DOHH2 (cell line): Measurements from ENCODE around the gene CCDC171.
A peak's percentile ranks its signal among the peaks of the same experiment; 100 is the strongest.

Experiments used
- H3F3A ChIP-seq: fragments of 200-600 bp; sonication (generic), shearing (Covaris generic); 2 replicates; pipeline ENCODE4 v1.6.0; 2016; ENCODE audit warnings: antibody characterized with exemption, mild to moderate bottlenecking; ENCODE audit not compliant: control insufficient read depth, insufficient read depth
- H3K27ac ChIP-seq: fragments of 200-600 bp; sonication (generic); 2 replicates; pipeline ENCODE4 v1.5.1; 2014; ENCODE audit warnings: low read depth, mild to moderate bottlenecking, low read length, moderate library complexity
- H3K27me3 ChIP-seq: fragments of 200-600 bp; sonication (generic); 2 replicates; pipeline ENCODE4 v1.6.1; 2014; ENCODE audit warnings: mild to moderate bottlenecking, low read length, mixed read lengths; ENCODE audit not compliant: control insufficient read depth
- H3K36me3 ChIP-seq: fragments of 200-600 bp; sonication (generic); 2 replicates; pipeline ENCODE4 v1.6.1; 2014; ENCODE audit warnings: mild to moderate bottlenecking, low read length, moderate library complexity, mixed read lengths; ENCODE audit not compliant: control insufficient read depth
- H3K4me1 ChIP-seq: fragments of 200-600 bp; sonication (generic); 2 replicates; pipeline ENCODE4 v1.6.1; 2014; ENCODE audit warnings: mild to moderate bottlenecking, low read length, mixed read lengths; ENCODE audit not compliant: control insufficient read depth
- H3K4me2 ChIP-seq: fragments of 200-600 bp; sonication (generic); 2 replicates; pipeline ENCODE4 v1.6.0; 2014; ENCODE audit warnings: mild to moderate bottlenecking, low read length, moderate library complexity
- H3K4me3 ChIP-seq: fragments of 200-600 bp; sonication (generic); 2 replicates; pipeline ENCODE4 v1.5.1; 2014; ENCODE audit warnings: mild to moderate bottlenecking, low read length, mixed read lengths
- H3K79me2 ChIP-seq: fragments of 200-600 bp; sonication (generic); 2 replicates; pipeline ENCODE4 v1.6.1; 2014; ENCODE audit warnings: mild to moderate bottlenecking, low read length, mixed read lengths; ENCODE audit not compliant: control insufficient read depth
- H3K9me2 ChIP-seq: fragments of 200-600 bp; sonication (generic); replicated peaks from 2 replicates; pipeline ENCODE4 v1.6.1; 2014; ENCODE audit warnings: mild to moderate bottlenecking, low read length, mixed read lengths; ENCODE audit not compliant: control insufficient read depth
- H3K9me3 ChIP-seq: fragments of 200-600 bp; sonication (generic); 2 replicates; pipeline ENCODE4 v1.6.1; 2014; ENCODE audit warnings: antibody characterized with exemption, low read length, mixed read lengths; ENCODE audit not compliant: control insufficient read depth, insufficient read depth
- H4K20me1 ChIP-seq: fragments of 200-600 bp; sonication (generic); 2 replicates; pipeline ENCODE4 v1.6.0; 2014; ENCODE audit warnings: low read depth, mild to moderate bottlenecking, antibody characterized with exemption, low read length, moderate library complexity; ENCODE audit not compliant: control insufficient read depth, insufficient read depth
- EZH2phosphoT487 ChIP-seq: fragments of 200-600 bp; sonication (generic); IDR thresholded peaks from 2 replicates; pipeline ENCODE4 v1.6.1; 2017; ENCODE audit warnings: borderline replicate concordance, mild to moderate bottlenecking, antibody characterized with exemption, low read length, moderate library complexity, mixed read lengths
- TF ChIP-seq, protein P1 (sequence below): fragments of 200-600 bp; sonication (generic); IDR thresholded peaks from one replicate; pipeline ENCODE4 v1.5.1; 2014; ENCODE audit warnings: antibody characterized with exemption, mild to moderate bottlenecking, low read depth, low read length; ENCODE audit not compliant: poor library complexity, severe bottlenecking

CCDC171 gene

DNA sequence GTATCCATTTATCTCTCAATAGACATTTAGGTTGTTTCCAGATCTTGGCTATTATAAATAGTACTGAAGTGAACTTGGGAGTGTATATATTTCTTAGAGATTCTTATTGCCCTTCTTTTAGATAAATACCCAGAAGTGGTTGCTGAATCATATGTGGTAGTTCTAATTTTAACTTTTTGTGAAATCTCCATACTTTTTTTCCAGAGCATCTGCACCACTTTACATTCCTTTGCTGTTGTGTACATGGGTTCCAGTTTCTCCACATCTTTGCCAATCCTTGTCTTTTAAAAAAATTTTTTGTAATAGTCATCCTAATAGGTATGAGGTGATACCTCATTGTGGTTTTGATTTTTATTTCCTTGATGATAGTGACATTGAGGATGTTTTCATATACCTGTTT is 303.7 kb downstream of the CCDC171 start:
- Histone ChIP-seq H3K27me3 (no peaks in the 10 kb centered on the region), H4K20me1 (no peaks in the 10 kb centered on the region), H3K4me1 (no peaks in the 10 kb centered on the region), H3K79me2 (no peaks in the 10 kb centered on the region), H3K9me2 (no peaks in the 10 kb centered on the region), H3K27ac (no peak overlapping the region), H3K36me3 (no peaks in the 10 kb centered on the region), H3K4me2 (no peak overlapping the region), H3F3A (no peaks in the 10 kb centered on the region), H3K4me3 (no peak overlapping the region), H3K9me3 (no peaks in the 10 kb centered on the region)
- TF ChIP-seq EZH2phosphoT487, result no peak
- TF ChIP-seq, protein P1, sequence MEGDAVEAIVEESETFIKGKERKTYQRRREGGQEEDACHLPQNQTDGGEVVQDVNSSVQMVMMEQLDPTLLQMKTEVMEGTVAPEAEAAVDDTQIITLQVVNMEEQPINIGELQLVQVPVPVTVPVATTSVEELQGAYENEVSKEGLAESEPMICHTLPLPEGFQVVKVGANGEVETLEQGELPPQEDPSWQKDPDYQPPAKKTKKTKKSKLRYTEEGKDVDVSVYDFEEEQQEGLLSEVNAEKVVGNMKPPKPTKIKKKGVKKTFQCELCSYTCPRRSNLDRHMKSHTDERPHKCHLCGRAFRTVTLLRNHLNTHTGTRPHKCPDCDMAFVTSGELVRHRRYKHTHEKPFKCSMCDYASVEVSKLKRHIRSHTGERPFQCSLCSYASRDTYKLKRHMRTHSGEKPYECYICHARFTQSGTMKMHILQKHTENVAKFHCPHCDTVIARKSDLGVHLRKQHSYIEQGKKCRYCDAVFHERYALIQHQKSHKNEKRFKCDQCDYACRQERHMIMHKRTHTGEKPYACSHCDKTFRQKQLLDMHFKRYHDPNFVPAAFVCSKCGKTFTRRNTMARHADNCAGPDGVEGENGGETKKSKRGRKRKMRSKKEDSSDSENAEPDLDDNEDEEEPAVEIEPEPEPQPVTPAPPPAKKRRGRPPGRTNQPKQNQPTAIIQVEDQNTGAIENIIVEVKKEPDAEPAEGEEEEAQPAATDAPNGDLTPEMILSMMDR, result no peak

GRCh38 chr9:15867334-15867733 is 314.5 kb downstream of the CCDC171 start:
- H3K36me3 ChIP-seq, result no peaks in the 10 kb centered on the region
- TF ChIP-seq EZH2phosphoT487, result no peak
- TF ChIP-seq, protein P1, result no peak
- no peak overlapping the region for H3K4me2 ChIP-seq
- H3K9me3 ChIP-seq, result no peaks in the 10 kb centered on the region
- no peaks in the 10 kb centered on the region for H3K79me2 ChIP-seq
- no peaks in the 10 kb centered on the region for H3K9me2 ChIP-seq
- H4K20me1 ChIP-seq, result no peaks in the 10 kb centered on the region
- H3K4me3 ChIP-seq, result no peak overlapping the region
- H3K27me3 ChIP-seq, result no peaks in the 10 kb centered on the region
- no peak overlapping the region for H3K27ac ChIP-seq
- no peaks in the 10 kb centered on the region for H3F3A ChIP-seq
- no peaks in the 10 kb centered on the region for H3K4me1 ChIP-seq

GRCh38 chr9:15867988-15868387 is 315.1 kb downstream of the CCDC171 start:
- TF ChIP-seq, protein P1, result no peak
- no peak for TF ChIP-seq EZH2phosphoT487
- Histone ChIP-seq H3K4me2 (no peak overlapping the region), H3K36me3 (no peaks in the 10 kb centered on the region)

DNA sequence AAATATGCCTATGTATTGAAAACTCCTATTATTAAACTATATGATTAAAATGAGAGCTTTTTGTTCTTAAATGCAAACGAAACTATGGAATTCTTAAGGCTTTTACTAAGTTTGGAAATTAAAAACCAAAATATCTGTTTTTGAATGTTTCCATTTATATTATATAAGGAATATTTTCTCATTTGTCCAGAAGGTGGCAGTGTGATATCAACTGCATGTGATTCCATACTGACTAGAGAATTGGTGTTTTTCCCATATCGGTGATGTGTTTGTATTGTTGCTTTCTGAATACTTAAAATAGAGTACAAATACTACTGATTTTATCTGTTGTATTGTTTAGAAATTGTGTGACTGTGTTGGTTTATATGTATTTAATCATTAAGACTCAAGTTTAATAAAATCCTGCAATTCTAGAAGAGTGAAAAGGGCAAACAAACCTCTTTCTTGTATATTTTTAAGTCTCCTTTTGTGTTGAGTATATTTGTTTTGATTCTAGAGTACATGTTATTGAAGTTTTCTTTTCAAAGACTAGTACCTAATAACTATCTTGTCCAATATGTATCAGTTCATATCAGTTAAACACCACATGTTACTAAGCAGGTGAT is 320.8 kb downstream of the CCDC171 start:
- no peaks in the 10 kb centered on the region for H3K4me1 ChIP-seq
- no peaks in the 10 kb centered on the region for H3K27me3 ChIP-seq
- no peak for TF ChIP-seq EZH2phosphoT487
- TF ChIP-seq, protein P1, result peak; percentile 72
- H3K79me2 ChIP-seq, result no peaks in the 10 kb centered on the region
- no peaks in the 10 kb centered on the region for H4K20me1 ChIP-seq
- H3K9me3 ChIP-seq, result no peaks in the 10 kb centered on the region
- H3K27ac ChIP-seq, result no peak overlapping the region
- H3F3A ChIP-seq, result no peaks in the 10 kb centered on the region
- no peak overlapping the region for H3K4me3 ChIP-seq
- H3K4me2 ChIP-seq, result no peak overlapping the region
- no peaks in the 10 kb centered on the region for H3K36me3 ChIP-seq
- no peaks in the 10 kb centered on the region for H3K9me2 ChIP-seq

More at GRCh38 chr9:15867988-15868387, 315.1 kb downstream of the CCDC171 start:
- Histone ChIP-seq H3K27me3 (no peaks in the 10 kb centered on the region), H3F3A (no peaks in the 10 kb centered on the region), H3K9me2 (no peaks in the 10 kb centered on the region), H3K4me1 (no peaks in the 10 kb centered on the region), H3K79me2 (no peaks in the 10 kb centered on the region), H3K4me3 (no peak overlapping the region), H3K9me3 (no peaks in the 10 kb centered on the region), H3K27ac (no peak overlapping the region), H4K20me1 (no peaks in the 10 kb centered on the region)
